ENCODE results near the gene CCL17.
A peak's percentile ranks its signal among the peaks of the same experiment; 100 is the strongest.
"Not testable (repeated sequence)": the region's sequence is repeated elsewhere in the genome, so short reads cannot be mapped to it uniquely, and the experiment has no call there.

Gene CCL17

DNA sequence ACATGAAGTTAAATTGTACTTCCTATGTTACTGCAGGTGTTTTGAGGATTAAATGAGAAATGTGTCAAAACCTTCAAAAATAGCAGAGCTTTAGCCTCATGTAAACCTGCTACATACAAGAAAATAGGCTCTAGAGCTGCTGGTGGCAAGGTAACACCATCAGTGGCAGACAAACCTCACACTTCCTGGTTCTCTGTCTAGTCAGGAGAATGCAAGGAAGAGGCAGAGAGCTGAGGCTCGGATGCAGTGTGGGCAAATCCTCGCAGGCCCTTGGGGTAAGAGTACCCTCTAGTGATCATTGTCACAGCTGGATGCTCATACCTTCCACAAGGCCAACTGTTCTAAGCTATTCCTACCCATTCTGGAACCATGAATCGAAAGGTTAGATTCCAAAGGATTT, 28.4 kb downstream of the CCL17 start:
- DNase-seq (ENCODE audit: low read depth), result no peak

DNA sequence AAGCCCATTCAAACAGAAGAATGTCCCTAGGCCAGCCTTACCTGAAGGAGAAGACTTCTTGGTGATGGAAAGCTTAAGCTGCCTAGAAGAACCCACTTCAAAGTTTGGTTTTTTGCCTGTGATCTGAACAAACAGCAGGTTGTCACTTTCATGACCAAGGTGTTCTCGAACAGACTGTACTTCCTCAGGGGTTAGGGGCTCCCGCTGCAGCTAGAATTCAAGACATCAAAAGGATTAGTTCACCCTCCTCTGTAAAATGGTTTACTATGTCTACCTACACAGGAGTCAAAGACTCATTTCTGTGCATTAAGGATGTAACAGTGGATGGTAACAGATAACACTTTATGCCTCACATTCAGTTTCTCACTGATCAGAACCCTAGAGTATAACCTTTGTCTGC, 29.4 kb downstream of the CCL17 start:
- DNase-seq (ENCODE audit: low read depth), result no peak

DNA sequence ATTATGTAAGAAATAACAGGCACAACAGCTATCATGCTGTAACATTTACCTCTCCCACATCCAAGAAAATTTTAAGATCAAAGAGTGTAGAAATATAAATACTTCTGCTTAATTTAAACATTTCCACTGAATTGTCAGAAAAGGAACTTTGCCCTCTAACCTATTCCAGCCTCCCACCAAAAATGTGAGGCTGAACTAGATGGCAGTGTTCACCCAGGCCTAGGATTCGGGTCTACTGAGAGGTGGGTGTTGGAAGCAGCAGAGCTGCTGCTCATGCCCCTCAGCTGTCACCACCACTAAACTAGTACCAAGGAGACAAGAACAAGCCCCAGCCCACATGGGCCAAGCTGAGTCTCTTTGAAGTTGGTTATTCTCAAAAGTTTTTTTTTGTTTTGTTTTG, 31.3 kb downstream of the CCL17 start:
- DNase-seq (ENCODE audit: low read depth), result no peak

DNA sequence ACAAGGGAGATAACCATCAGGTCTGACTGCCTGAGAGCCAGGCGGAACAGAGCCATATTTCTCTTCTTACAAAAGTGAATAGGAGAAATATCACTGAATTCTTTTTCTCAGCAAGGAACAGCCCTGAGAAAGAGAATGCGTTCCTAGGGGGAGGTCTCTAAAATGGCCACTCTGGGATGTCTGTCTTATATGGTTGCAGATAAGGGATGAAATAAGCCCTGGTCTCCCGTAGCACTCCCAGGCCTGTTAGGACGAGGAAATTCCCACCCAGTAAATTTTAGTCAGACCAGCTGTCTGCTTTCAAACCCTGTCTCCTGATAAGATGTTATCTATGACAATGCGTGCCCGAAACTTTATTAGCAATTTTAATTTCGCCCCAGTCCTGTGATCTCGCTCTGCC, 35.4 kb downstream of the CCL17 start:
- not testable (repeated sequence) for DNase-seq (ENCODE audit: low read depth)

DNA sequence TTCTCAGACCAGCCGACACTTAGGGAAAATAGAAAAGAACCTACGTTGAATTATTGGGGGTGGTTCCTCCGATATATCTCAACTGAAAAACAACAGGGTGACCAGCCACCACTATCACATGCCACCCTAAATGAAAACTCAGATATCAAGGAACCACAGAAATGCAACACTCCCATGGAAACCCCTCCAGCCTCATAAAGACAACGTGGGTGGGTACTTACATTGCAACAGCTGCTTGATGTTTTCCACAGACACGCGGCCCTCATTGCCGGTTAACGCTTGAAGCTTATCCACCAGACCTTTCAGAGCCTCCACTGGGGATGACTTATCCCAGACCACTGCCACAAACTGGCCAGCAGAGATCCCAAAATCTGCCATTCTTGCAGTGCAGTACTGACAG, 36.0 kb downstream of the CCL17 start:
- DNase-seq (ENCODE audit: low read depth), result not testable (repeated sequence)

DNA sequence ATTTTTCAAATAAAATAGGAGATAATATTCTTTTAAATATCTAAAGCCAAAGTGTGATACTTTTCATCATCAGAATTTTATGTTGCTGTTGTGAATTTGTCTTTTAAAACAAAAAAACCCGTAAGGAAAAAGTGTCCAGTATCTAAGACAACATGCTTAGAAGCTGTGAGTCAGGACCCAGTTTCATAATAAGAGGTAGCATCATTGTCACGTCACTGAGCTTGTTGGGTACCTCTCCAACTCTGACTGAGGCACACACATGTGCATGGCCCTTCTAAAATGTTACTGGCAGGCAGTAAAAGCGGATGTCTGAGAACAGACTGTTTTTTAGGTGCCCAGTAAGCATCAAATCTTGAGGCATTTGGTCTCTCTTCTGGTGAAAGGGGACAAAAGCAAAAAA, 40.1 kb downstream of the CCL17 start:
- no peak for DNase-seq (ENCODE audit: low read depth)

DNA sequence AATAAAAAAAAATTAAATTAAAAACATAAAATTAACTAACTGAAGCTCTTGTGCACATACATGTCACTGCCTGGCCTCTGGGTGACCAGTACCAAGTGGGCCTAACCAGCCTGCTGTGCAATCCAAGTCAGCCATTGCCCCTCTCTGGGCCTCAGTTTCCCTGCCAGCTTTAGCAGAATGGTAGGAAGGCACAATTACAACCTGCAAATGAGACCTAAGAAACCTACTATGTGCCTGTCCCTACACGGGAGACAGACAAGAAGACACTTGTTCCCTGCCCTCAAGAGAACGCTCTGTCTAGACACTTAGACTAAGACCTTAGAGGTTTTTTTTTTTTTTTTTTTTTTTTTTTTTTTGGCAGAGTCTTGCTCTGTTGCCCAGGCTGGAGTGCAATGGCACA, 40.9 kb downstream of the CCL17 start:
- DNase-seq (ENCODE audit: low read depth), result no peak

DNA sequence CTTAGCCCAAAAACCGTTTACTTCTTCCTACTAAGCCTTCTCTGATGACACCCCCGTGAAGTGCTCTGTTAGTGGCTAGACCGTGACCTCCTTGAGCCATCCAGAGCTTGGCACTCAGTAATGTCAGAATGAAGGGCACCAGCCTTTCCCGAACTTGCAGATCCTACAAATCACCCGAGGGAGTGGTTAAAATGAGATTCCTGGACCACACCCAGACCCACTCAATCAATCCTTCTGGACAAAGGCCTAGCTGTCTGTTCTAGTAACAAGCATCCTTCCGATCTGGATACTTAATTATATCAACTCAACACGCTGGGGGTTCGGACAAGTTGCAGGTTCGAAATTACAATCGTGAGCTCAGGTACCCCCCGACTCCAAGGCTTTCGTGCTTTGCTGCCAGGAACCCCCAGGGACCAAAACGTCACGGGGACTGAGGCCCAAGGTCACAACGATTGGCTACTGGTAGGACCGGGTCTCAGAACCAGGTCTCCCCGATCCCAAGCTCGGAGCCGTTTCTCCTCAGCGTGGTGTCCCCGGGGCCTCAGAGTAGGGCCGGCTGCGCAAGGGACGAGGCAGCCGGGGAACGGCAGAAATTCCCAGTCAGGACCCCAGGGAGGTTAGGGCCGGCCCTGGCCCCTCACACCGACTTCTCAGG, 42.1 kb downstream of the CCL17 start:
- DNase-seq (ENCODE audit: low read depth), result no peak

DNA sequence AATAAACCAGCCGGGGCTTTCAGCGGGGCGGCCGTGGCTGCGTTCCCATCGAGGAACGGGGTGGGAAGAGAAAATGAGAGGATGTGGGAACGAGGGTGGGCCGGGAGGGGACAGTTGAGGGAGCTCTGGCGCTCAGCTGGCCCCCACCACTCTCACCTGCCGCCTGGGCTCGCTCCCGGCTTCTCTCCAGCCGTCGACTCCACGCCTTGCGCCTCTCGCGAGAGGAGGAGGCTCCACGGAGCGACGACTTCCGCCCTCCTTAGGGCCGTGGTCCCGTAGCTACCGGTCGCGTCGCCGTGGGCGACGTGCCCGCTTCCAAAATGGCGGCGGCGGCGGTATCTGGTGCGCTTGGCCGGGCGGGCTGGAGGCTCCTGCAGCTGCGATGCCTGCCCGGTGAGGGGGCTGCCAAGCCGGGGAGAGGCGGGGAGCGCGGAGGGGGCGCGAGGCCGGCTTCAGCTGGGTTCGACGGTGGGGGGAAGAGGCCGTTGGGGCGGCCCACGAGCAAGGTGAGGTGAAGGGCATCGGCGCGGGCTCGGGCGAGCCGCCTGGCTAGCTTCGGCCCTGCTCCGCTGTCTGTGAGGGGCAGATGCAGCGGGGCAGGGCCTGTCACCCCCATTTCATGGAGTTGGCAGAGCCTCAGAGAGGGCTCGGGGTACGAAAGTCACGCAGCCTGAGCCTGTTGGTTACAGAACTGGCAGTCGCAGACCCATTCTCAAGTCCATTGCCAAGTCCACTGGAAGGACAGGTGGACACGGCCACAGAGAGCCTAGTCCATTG, 42.8 kb downstream of the CCL17 start, which contains the start of the genes CIAPIN1 and COQ9:
TSS of gene CIAPIN1 (minus strand) at position 200 of the 777 bp plus-strand sequence. CDS start 6,457 bp downstream, outside the sequence.
TSS of gene COQ9 (plus strand) at position 294 of the 777 bp plus-strand sequence. CDS start at position 321, 27 bp downstream.
- DNase-seq (ENCODE audit: low read depth), result peak; percentile 86

DNA sequence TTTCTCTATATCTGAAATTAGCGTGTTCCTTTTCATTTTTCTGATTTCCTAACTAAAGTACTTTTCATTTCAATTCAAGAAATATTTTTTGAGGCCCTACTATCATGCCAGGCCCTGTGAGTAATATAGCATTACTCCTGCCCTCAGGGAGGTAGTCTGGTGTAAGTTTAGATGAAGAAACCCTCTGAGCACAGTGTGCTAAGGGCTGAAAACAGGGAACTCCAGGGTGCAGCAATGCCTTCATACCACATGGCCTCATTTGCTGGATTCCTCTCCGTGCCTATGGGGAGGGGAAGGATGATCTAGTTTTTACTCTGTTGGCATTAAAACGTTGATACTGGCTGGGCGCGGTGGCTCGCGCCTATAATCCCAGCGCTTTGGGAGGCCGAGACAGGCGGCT, 47.5 kb downstream of the CCL17 start:
- DNase-seq (ENCODE audit: low read depth), result no peak

DNA sequence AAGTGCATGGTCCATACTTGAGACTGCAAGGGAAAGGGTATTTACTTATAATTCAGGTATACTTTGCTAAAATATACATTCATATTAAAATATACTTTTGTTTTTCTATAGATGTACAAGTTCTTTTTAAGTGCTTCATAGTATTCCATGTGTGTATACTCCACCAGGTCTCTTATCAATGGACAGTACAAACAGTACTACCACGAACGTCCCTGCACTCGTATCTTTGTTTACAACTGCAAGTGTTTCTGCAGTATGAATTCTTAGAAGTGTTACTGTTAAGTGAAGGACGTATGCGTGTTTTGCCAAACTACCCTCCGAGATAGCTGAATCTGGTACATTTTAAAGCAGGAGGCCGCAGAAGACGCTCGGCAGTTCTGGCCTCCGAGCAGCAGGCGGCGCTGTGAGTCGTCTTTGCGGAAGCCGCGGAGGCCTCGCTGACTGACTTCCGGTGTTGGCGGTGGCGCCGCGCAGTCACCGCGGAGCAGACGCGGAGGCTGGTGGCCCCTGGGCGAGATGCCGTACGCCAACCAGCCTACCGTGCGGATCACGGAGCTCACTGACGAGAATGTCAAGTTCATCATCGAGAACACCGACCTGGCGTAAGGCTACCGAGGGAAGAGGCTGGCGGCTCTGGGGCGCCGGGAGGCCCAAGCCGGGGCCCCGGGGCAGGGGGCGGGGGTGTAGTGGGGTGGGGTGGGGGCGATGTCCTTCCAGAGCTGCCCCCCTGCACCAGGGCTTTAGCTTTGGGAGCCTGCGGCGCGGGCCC, 57.8 kb downstream of the CCL17 start, which contains the start of gene POLR2C:
TSS of gene POLR2C (plus strand) at position 471 of the 769 bp plus-strand sequence. CDS start at position 517, 46 bp downstream.
- peak; percentile 92 for DNase-seq (ENCODE audit: low read depth)

DNA sequence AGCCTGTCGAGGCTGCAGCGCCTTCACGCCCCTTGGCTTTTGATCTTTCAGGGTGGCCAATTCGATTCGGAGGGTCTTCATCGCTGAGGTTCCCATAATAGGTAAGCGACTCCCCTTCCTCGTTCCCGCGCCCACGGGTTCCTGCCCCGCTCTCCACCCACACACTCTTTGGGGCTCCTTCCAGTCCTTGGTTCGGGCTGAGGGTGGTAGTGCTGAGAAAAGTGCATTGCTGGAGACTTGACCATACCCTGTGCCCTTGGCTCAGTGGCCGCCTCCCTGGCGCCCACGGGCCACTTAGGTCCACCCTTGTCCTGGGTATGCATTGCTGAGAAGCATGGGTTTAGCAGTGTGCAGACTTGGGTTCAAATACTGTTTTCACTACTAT, 58.4 kb downstream of the CCL17 start:
- no peak for DNase-seq (ENCODE audit: low read depth)

DNA sequence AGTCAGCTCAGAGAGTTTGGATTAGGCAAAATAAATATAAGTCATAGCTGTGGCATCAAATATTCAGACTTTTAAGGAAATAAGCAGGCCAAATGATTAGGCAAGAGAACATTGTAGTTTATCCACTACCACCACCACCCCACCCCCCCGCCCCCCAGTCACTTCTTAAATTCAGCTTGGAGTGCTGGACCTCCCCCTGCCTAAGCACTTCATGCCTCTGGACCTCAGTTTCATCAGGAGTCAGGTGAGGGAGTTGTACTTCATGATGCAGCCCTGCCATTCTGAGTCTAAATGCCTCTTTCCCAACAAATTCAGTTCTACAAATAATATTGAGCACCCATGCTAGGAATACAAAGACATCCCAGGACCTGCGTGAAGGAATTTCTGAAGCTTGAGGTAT, 60.0 kb downstream of the CCL17 start:
- no peak for DNase-seq (ENCODE audit: low read depth)

Measured in activated gamma-delta T cell treated with anti-CD3 and anti-CD28 coated beads, Interleukin-2, amount 50 U/mL, for 16 hours (primary cell).